ENCODE results near the gene KIRREL3.

The KIRREL3 gene

DNA sequence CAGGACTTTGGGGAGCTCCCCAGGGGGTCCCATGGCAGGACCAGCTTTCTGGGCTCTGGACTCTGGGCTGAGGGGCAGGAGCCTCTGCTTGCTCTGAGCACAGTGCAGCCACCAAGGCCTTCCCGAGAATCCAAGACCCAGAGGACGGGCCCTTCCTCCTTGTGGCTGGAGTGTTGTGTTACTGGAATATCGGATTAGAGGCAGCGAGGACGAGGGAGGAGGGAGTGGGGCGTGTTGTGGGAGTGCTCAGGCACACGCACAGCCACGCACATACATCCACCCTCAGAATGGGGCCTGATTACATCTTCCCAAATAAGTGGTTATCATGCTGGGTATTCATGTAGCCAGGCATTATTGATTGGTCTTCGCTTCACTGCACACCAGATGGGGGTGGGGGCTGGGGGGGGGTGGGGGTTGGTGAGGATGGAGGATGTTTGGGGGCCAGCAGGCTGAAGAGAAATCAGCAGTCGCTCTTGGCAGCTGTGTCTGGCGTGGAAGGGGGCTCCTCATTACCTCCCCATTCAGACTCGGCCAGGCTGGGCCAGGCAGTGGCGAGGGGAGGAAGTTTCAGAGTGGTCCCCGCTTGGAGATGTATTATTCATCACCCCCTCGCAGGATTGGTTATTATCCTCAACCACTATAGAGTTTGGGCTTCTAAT is 524.2 kb downstream of the KIRREL3 start:
- POLR2A ChIA-PET = no interaction called here
- H3K4me3 ChIP-seq (ENCODE audit: low read depth, low read length) = no peak overlapping the region
- TF ChIP-seq, protein P1, sequence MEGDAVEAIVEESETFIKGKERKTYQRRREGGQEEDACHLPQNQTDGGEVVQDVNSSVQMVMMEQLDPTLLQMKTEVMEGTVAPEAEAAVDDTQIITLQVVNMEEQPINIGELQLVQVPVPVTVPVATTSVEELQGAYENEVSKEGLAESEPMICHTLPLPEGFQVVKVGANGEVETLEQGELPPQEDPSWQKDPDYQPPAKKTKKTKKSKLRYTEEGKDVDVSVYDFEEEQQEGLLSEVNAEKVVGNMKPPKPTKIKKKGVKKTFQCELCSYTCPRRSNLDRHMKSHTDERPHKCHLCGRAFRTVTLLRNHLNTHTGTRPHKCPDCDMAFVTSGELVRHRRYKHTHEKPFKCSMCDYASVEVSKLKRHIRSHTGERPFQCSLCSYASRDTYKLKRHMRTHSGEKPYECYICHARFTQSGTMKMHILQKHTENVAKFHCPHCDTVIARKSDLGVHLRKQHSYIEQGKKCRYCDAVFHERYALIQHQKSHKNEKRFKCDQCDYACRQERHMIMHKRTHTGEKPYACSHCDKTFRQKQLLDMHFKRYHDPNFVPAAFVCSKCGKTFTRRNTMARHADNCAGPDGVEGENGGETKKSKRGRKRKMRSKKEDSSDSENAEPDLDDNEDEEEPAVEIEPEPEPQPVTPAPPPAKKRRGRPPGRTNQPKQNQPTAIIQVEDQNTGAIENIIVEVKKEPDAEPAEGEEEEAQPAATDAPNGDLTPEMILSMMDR (IDR thresholded peaks at IDR 0.05; ENCODE audit: insufficient read depth, low read length, missing control alignments) = no peak
- CTCF ChIA-PET = interaction anchor here (0.8 to 1.3 kb wide), 4 partner anchors 10 to 166 kb away, joined by 3 to 4 read pairs (median 3); no protein-coding TSS in a partner anchor
- no peak for DNase-seq (ENCODE audit: low read depth, low spot score)

DNA sequence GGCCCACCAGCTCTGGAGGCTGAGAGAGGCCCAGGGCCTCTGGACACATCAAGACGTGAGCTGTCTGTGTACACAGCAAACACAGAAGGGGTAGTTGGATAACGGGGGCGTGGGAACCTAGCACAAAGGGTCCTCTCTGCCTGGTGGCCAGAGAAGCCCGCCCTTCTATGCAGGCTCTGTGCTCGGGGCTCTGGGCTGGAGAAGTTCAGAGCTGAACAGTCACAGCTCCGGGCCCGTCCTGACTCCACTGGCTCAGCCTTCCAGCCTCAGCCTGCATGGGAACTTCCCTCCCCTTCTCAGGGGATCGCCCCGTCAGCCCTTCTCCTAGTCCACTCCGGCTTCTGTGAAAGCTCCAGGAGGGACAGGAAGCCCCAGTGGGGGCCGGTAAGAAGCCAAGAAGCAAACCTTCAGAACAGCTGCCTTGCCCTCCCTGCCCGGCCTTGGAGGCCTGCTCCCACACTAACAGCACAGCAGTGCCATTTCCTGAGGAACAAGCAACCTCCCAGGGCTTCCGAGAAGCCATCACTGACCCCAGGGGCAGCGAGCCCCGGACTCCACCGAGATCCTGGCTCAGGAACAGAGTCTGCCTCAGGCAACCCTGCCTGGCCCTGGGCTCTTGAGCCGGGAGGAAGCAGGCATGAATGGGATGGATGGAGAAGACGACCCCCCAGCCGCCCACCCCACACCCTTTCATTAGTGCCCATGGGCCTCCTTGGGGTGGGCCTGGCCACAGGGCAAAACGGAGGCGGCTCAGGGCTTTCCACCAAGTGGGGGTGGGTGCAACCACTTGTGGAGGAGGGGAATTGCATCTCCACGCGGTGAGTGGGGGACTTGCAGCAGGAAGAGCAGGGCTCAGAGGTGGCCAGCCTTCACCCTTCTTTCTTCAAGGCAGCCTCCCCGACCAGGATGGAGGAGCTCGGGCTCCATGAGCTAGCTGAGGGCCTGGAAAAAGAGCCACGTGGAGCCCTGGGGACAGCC is 525.3 kb downstream of the KIRREL3 start:
- CTCF ChIA-PET = interaction anchor here (0.8 to 1.3 kb wide), 2 partner anchors 16 to 165 kb away, joined by 3 read pairs; no protein-coding TSS in a partner anchor
- TF ChIP-seq, protein P1 (IDR thresholded peaks at IDR 0.05; ENCODE audit: insufficient read depth, low read length, missing control alignments) = no peak
- POLR2A ChIA-PET = no interaction called here
- no peak for DNase-seq (ENCODE audit: low read depth, low spot score)
- no peak overlapping the region for H3K4me3 ChIP-seq (ENCODE audit: low read depth, low read length)

DNA sequence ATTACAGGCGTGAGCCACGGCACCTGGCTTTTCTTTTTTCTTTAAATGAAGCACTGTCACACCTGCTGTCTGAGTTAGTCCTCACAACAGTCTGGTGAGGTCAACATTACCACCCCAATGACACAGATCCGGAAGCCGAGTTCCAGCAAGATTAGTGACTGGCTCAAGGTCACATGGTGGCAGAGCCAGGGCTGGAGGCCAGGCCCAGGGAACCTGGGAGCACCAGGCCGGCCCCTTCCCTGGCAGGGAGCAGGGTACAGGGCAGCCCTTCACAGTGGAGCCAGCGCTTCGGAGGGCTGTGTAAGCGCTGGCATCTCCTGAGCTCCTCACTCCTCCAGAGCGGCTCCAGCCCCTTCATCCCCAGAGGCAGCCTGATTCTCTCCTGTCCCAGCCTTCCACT is 526.4 kb downstream of the KIRREL3 start:
- no peak for DNase-seq (ENCODE audit: low read depth, low spot score)
- TF ChIP-seq, protein P1 (IDR thresholded peaks at IDR 0.05; ENCODE audit: insufficient read depth, low read length, missing control alignments) = no peak
- ChIA-PET CTCF (no interaction called here), POLR2A (no interaction called here)
- no peak overlapping the region for H3K4me3 ChIP-seq (ENCODE audit: low read depth, low read length)

DNA sequence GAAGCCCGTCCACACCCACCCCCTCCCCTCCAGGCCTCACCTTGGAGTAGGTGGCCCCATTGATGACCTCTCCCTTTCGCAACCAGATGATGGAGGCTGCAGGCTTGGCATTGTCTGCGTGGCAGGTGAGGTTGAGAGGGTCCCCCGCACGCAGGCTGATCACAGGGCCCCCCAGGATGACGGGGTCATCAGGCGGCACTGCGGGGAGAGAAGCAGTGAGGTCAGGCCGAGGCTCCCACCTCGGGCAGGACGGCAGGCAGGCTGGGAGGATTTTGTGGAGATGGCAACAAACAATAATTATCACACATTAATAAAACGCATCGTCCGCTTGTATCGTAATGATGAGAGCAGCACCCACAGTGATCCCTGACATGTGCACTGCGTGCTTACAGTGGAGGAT is 527.3 kb downstream of the KIRREL3 start:
- TF ChIP-seq, protein P1 (IDR thresholded peaks at IDR 0.05; ENCODE audit: insufficient read depth, low read length, missing control alignments) = no peak
- no peak for DNase-seq (ENCODE audit: low read depth, low spot score)
- POLR2A ChIA-PET = no interaction called here
- CTCF ChIA-PET = no interaction called here
- no peak overlapping the region for H3K4me3 ChIP-seq (ENCODE audit: low read depth, low read length)

DNA sequence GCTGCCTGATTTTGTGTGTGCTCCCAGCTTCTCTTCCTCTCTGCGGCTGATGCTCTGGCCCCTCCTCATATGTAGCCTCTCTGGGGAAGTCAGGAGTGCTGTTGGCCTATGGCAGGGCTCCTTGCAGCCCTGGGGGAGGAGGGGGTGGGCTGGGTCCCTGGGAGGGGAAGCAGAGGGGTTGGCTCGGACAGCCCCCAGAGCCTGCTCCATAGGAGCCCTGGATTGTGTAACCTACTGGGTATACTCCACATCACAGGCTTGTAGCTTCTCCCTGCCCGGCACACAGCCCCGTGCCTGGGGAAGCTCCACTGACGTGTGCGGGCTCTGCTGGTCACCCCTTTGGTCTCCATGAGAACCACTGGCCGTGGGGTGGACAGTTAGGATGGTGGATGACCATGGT is 531.3 kb downstream of the KIRREL3 start:
- no peak overlapping the region for H3K4me3 ChIP-seq (ENCODE audit: low read depth, low read length)
- CTCF ChIA-PET = interaction anchor here (1.3 to 12.8 kb wide), 3 partner anchors 10 to 16 kb away, joined by 5 to 135 read pairs (median 8); no protein-coding TSS in a partner anchor
- POLR2A ChIA-PET = no interaction called here
- DNase-seq (ENCODE audit: low read depth, low spot score) = no peak
- TF ChIP-seq, protein P1 (IDR thresholded peaks at IDR 0.05; ENCODE audit: insufficient read depth, low read length, missing control alignments) = no peak

DNA sequence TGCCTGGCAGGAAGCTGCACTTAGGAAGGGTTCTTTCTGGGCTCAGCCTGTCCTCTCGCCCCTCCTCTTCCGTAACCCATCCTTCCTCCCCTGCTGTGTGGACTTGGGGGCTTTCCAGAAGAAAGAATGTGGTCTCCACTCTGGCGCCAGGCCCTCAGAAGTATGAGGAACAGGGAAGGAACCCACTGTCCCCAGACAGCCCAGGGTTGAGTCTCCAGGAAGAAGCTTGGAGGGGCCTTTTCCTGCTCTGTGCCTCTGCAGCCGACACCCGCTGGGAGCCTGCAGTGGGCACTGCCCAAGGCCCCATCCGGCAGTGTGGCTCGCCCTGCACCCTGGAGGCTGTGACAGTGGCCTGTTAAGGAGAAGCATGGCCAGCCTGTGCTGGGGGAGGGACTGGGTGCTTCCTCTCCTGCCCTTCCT is 532.5 kb downstream of the KIRREL3 start:
- no peak overlapping the region for H3K4me3 ChIP-seq (ENCODE audit: low read depth, low read length)

More for the DNA sequence above, 532.5 kb downstream of the KIRREL3 start:
- DNase-seq (ENCODE audit: low read depth, low spot score) = no peak
- ChIA-PET CTCF (interaction anchor here (1.0 to 12.8 kb wide), 5 partner anchors 9 to 157 kb away, joined by 3 to 135 read pairs (median 5); no protein-coding TSS in a partner anchor), POLR2A (no interaction called here)
- TF ChIP-seq, protein P1 (IDR thresholded peaks at IDR 0.05; ENCODE audit: insufficient read depth, low read length, missing control alignments) = no peak
